IPS DF 6.9 (cell line): ENCODE results near the gene SLC26A1.

Experiments used
- DNase-seq: peaks from one replicate; pipeline ENCODE4 v3.0.0-alpha.2; 2013; ENCODE audit warnings: low read depth, low spot score
- H3K27ac ChIP-seq: one replicate; pipeline ENCODE4 v1.5.1; 2013; ENCODE audit warnings: low read length, control low read depth
- H3K27me3 ChIP-seq: 2 replicates; pipeline ENCODE4 v1.6.1; 2013; ENCODE audit warnings: mild to moderate bottlenecking, low read length; ENCODE audit not compliant: control insufficient read depth, insufficient read depth
- H3K36me3 ChIP-seq: 2 replicates; pipeline ENCODE4 v1.6.1; 2013; ENCODE audit warnings: low read length; ENCODE audit not compliant: control insufficient read depth, insufficient read depth
- H3K4me1 ChIP-seq: 2 replicates; pipeline ENCODE4 v1.6.1; 2013; ENCODE audit warnings: low read length; ENCODE audit not compliant: control insufficient read depth, insufficient read depth
- H3K4me3 ChIP-seq: 2 replicates; pipeline ENCODE4 v1.5.1; 2013; ENCODE audit warnings: mild to moderate bottlenecking, low read length
- H3K9me3 ChIP-seq: 2 replicates; pipeline ENCODE4 v1.6.1; 2013; ENCODE audit warnings: low read length, inconsistent platforms; ENCODE audit not compliant: control insufficient read depth, insufficient read depth
- WGBS: extraction: QIAGEN DNeasy Blood & Tissue Kit; methylation state at CpG from one replicate; pipeline ENCODE4 v1.1.7; 2013; ENCODE audit warnings: mixed read lengths, missing lambda C conversion rate; ENCODE audit not compliant: insufficient read length, insufficient coverage; 5-methylcytosine and 5-hydroxymethylcytosine counted together

The SLC26A1 gene

DNA sequence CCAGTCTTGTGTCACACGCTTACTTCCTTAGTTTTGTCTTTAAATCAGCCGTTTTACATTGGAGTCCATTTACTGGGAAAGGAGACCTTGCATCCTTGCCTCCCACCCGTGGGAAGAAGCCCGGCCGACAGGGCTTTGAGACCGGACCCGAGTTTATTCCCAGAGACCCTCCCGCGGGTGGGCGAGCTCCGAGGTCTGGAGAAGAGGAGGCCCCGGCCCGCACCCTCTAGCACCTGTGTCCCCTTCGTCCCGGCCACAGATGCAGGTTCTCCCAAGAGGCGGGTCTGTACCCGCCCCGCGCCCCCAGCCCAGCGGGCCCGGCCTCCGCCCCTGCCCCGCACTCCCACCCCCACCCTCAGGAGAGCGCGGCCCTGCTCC lies 3.8 kb upstream of the SLC26A1 start:
- Histone ChIP-seq H3K27me3 (peaks cover 36% of the 10 kb centered on the region; the same call in 1 of the 2 replicates), H3K9me3 (no peaks in the 10 kb centered on the region), H3K4me3 (no peak overlapping the region; the same call in 1 of the 2 replicates), H3K4me1 (peaks cover 1% of the 10 kb centered on the region; the same call in 1 of the 2 replicates), H3K36me3 (no peaks in the 10 kb centered on the region), H3K27ac (no peak overlapping the region)
- no peak for DNase-seq
- WGBS, result no CpG with 5 or more reads among the region's 25 CpGs

GRCh38 chr4:996030-996996 lies 3.1 kb upstream of the SLC26A1 start:
- no peak for DNase-seq
- Histone ChIP-seq H3K9me3 (no peaks in the 10 kb centered on the region), H3K27ac (no peak overlapping the region), H3K4me1 (peaks cover 1% of the 10 kb centered on the region; the same call in 1 of the 2 replicates), H3K36me3 (no peaks in the 10 kb centered on the region), H3K27me3 (peaks cover 30% of the 10 kb centered on the region; the same call in 1 of the 2 replicates), H3K4me3 (no peak overlapping the region)
- whole genome bisulfite sequencing, result no CpG with 5 or more reads among the region's 15 CpGs

GRCh38 chr4:995311-996026 lies 2.3 kb upstream of the SLC26A1 start:
- H3K27me3 ChIP-seq, result peaks cover 25% of the 10 kb centered on the region; the same call in 1 of the 2 replicates
- no CpG with 5 or more reads among the region's 23 CpGs for WGBS
- DNase-seq, result no peak
- H3K27ac ChIP-seq, result no peak overlapping the region
- H3K36me3 ChIP-seq, result no peaks in the 10 kb centered on the region
- peaks cover 1% of the 10 kb centered on the region; the same call in 1 of the 2 replicates for H3K4me1 ChIP-seq
- no peaks in the 10 kb centered on the region for H3K9me3 ChIP-seq
- no peak overlapping the region for H3K4me3 ChIP-seq

- H3K4me3 ChIP-seq, result no peak overlapping the region
- no CpG with 5 or more reads among the region's 25 CpGs for WGBS
- H3K9me3 ChIP-seq, result no peaks in the 10 kb centered on the region
- peaks cover 1% of the 10 kb centered on the region; the same call in 1 of the 2 replicates for H3K4me1 ChIP-seq
- no peaks in the 10 kb centered on the region; the same call in 1 of the 2 replicates for H3K36me3 ChIP-seq
- peaks cover 11% of the 10 kb centered on the region; the same call in 1 of the 2 replicates for H3K27me3 ChIP-seq
- DNase-seq, result no peak
- H3K27ac ChIP-seq, result no peak overlapping the region
Observed at GRCh38 chr4:992297-993110, 700 bp downstream of the SLC26A1 start.

DNA sequence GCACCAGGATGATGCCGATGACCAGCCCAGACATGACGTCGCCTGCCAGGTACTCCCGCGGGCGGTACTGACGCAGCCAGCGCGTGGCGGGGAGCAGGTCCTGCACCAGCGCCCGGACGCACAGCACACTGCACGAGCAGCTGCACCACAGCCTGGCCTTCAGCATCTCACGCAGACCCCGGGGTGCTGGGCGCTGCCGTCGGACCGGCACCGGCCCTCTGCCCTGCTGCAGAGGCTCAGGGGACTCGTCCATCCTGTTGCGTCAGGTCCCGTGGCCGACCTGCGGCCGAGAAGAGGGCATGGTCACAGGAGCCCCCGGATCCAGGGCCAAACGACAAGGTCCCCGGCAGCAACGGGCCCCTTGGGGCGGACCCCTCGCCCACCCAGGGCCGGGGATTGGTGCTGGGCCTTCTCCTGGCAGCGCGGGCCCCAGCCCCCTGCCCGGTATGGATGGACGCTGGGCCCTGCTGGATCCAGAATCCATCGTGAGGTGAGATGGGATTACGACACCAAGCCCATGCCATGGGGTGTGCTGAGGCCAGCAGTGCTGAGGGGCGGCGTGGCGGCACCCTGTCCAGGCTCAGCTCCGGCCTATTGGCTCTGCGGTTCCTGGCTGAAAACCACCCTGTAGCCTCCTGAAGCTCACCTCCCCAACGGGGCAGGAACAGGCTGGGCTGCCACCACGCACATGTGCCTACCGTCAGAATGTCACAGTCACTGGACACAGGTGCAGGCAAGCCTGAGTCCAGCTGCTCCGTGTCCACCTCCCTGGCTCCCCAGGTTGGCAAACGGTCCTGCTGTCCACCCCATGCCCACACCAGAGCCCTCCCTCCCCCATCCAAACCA lies 1.5 kb downstream of the SLC26A1 start:
- H3K27me3 ChIP-seq, result peaks cover 6% of the 10 kb centered on the region; the same call in 1 of the 2 replicates
- H3K4me1 ChIP-seq, result peaks cover 1% of the 10 kb centered on the region; the same call in 1 of the 2 replicates
- no peak overlapping the region for H3K27ac ChIP-seq
- no peak overlapping the region for H3K4me3 ChIP-seq
- WGBS, result no CpG with 5 or more reads among the region's 50 CpGs
- no peaks in the 10 kb centered on the region for H3K9me3 ChIP-seq
- H3K36me3 ChIP-seq, result no peaks in the 10 kb centered on the region; the same call in 1 of the 2 replicates
- DNase-seq, result no peak

DNA sequence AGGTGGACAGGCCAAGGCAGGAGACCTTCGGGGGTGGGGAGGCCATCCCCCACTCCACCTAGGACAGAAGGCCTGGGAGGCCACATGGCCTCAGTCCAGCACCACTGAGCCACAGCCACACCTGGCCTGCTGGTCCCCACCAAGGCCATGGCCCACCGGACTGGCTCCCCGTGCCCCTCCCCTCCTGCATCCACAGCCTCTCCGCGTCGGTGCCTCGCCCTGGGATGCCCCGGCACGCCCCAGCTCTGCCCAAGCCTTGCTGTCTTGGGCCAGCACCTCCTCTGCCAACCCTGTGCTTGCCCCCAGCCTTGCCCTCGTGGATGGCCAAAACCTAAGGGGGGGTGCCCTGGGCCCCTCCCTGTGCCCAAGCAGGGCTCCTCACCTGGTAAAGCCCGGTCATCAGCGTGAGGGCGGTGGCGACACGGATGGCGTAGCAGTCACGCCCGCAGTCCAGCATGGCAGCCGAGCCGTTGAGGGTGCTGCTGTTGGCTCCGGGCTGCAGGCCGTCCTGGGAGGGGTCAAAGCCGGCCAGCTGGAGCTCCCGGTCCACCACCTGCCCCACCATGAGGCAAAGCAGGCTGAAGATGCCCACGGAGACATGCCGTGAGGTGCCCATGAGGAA lies 2.3 kb downstream of the SLC26A1 start:
- Histone ChIP-seq H3K4me1 (peaks cover 1% of the 10 kb centered on the region; the same call in 1 of the 2 replicates), H3K4me3 (no peak overlapping the region), H3K27me3 (peaks cover 2% of the 10 kb centered on the region; the same call in 1 of the 2 replicates), H3K27ac (no peak overlapping the region), H3K9me3 (no peaks in the 10 kb centered on the region), H3K36me3 (no peaks in the 10 kb centered on the region; the same call in 1 of the 2 replicates)
- WGBS, result no CpG with 5 or more reads among the region's 26 CpGs
- no peak for DNase-seq

GRCh38 chr4:989722-990471 lies 3.3 kb downstream of the SLC26A1 start:
- Histone ChIP-seq H3K4me3 (no peak overlapping the region), H3K9me3 (no peaks in the 10 kb centered on the region), H3K4me1 (peaks cover 1% of the 10 kb centered on the region; the same call in 1 of the 2 replicates), H3K27me3 (peaks cover 2% of the 10 kb centered on the region; the same call in 1 of the 2 replicates), H3K27ac (no peak overlapping the region), H3K36me3 (no peaks in the 10 kb centered on the region; the same call in 1 of the 2 replicates)
- no CpG with 5 or more reads among the region's 58 CpGs for WGBS
- DNase-seq, result no peak

DNA sequence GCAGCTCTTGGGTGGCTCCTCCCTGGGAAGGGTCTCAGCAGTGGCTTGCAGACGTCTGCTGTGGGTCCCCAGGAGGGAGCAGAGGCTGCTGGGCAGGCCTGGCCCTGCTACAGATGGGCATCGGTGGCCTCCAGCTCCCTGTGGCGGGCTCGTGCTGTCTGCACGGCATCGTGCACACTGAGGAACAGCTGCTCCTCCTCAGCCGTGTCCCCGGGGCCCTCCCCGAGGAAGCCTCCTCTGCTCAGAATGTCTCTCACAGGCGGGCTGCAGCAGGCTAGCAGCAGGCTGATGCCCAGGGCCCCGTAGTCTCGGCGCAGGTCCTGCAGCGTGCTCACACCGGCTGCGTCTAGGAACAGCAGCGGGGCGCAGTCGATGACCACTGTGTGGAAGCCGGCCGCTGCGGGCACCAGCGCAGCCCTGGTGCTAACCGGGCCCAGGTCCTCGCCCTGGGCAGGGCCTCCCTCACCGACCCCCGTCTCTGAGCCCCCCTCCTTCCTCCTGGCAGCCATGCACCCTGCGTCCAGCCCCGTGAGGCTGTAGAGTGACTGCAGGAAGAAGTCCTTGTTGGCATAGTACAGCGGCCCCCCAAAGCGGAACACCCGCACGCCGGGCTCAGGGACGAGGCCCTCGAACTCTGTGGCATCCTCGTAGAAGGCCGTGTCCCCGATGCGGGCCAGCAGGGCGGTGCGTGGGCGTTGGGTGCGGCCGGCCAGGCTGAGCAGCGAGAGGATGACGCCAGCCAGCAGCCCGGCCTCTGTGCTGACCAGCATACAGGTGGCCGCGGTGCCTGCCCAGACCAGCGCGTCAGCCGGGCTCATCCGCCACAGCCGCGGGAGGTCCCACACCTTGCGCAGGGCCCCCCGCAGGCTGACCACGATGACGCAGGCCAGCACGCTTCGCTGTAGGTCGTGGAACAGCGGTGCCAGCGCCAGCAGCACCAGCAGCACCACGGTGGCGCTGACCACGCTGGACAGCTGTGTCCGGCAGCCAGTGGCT lies 4.2 kb downstream of the SLC26A1 start:
- no peak for DNase-seq
- Histone ChIP-seq H3K27ac (no peak overlapping the region), H3K27me3 (peaks cover 2% of the 10 kb centered on the region; the same call in 1 of the 2 replicates), H3K4me1 (peaks cover 1% of the 10 kb centered on the region; the same call in 1 of the 2 replicates), H3K9me3 (no peaks in the 10 kb centered on the region), H3K4me3 (no peak overlapping the region), H3K36me3 (no peaks in the 10 kb centered on the region; the same call in 1 of the 2 replicates)
- no CpG with 5 or more reads among the region's 69 CpGs for WGBS
